ENCODE data around the gene VPS52. TPM values are rescaled to one million over a fixed set of nuclear protein-coding genes. Genes with fewer than 3 reads are reported as not detected.

The VPS52 gene
- total RNA-seq, 2 experiments from 2014 or later = 50.4 to 73.5 TPM

DNA sequence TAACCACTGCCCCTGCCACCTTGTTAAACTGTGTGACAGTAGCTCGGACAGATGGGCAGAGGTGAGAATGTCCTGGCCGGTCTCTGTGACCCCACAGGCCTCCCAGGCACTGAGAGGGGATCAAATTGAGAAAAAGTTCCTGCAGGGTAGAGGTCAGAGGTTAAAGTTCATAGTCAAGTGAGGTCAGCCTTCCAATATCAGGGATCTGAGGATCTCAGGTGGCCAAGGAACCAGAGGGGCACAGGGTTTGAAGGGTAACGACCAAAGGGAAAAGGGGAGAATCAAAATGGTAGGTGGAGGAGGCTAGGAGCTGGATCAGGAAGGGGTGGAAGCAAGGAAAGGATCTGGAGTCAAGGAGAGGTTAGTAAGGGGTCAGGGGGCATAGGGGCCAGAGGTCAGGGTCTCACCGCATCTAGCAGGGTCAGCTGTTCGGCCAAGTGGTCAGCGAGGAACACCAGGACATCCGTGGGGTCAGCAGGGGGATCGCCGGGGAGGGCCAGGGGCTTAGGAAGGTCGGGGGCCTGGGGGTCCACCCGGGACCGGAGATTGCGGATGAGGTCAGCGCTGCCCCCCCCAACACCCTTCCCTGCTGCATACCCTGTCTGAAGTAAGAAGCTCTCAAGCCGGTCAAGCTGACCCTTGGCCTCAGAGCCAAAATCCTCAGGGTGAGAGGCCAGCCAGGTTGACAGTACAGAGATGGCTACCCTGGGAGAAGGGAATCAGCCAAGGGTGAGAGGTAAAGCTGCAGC is 24.1 kb upstream of the VPS52 start:
- ChIA-PET POLR2A (no interaction called here), CTCF (ENCODE audit: unreplicated experiment) (no interaction called here)
- no peak overlapping the region for H3K4me3 ChIP-seq (ENCODE audit: low read depth, low read length, poor library complexity, severe bottlenecking)
- intact Hi-C loops (cut with micrococcal nuclease; ENCODE audit: unreplicated experiment) = loop anchor here (5.0 kb wide), 1 partner anchor 97 kb away; the partner anchor contains the start of gene KIFC1
- no peak overlapping the region for H2AFZ ChIP-seq (ENCODE audit: low read length)
- H3K9me3 ChIP-seq (ENCODE audit: low read length) = no peaks in the 10 kb centered on the region
- H3K9me2 ChIP-seq (ENCODE audit: insufficient read depth, low read length) = no peaks in the 10 kb centered on the region
- no peak overlapping the region for H3K4me2 ChIP-seq (ENCODE audit: low read length)
- DNase-seq (ENCODE audit: low spot score) = no peak
- BruUV-seq (replicated peaks) = no TSS peak
- H3K27ac ChIP-seq (ENCODE audit: low read depth, low read length, poor library complexity, severe bottlenecking) = no peak overlapping the region
- peaks cover 3% of the 10 kb centered on the region; the same call in 1 of the 2 replicates for H3K79me2 ChIP-seq (ENCODE audit: insufficient read depth, low read depth, low read length)
- H3K4me1 ChIP-seq (ENCODE audit: insufficient read depth, low read length, poor library complexity, severe bottlenecking) = peaks cover 29% of the 10 kb centered on the region
- peaks cover 61% of the 10 kb centered on the region for H3K36me3 ChIP-seq (ENCODE audit: insufficient read depth, low read length)
- TF ChIP-seq CTCF (conservative IDR thresholded peaks at IDR 0.05; ENCODE audit: low read length) = no peak
- no peak for TF ChIP-seq EZH2phosphoT487 (IDR thresholded peaks at IDR 0.05; ENCODE audit: borderline replicate concordance, low read depth, low read length)
- no peaks in the 10 kb centered on the region for H4K20me1 ChIP-seq (ENCODE audit: insufficient read depth, low read length)

GRCh38 chr6:33294086-33294823 is 22.6 kb upstream of the VPS52 start:
- DNase-seq (ENCODE audit: low spot score) = no peak
- peaks cover 57% of the 10 kb centered on the region for H3K36me3 ChIP-seq (ENCODE audit: insufficient read depth, low read length)
- CTCF ChIA-PET (ENCODE audit: unreplicated experiment) = no interaction called here
- POLR2A ChIA-PET = interaction anchor here (0.6 kb wide), 1 partner anchor 39 kb away, joined by 4 read pairs; no protein-coding TSS in a partner anchor
- H2AFZ ChIP-seq (ENCODE audit: low read length) = no peak overlapping the region
- intact Hi-C loops (cut with micrococcal nuclease; ENCODE audit: unreplicated experiment) = no loop called here
- H3K4me2 ChIP-seq (ENCODE audit: low read length) = no peak overlapping the region
- TF ChIP-seq CTCF (conservative IDR thresholded peaks at IDR 0.05; ENCODE audit: low read length) (no peak), EZH2phosphoT487 (IDR thresholded peaks at IDR 0.05; ENCODE audit: borderline replicate concordance, low read depth, low read length) (no peak)
- H3K79me2 ChIP-seq (ENCODE audit: insufficient read depth, low read depth, low read length) = peaks cover 15% of the 10 kb centered on the region; the same call in 1 of the 2 replicates
- no peaks in the 10 kb centered on the region for H3K9me3 ChIP-seq (ENCODE audit: low read length)
- BruUV-seq (replicated peaks) = no TSS peak
- H3K27ac ChIP-seq (ENCODE audit: low read depth, low read length, poor library complexity, severe bottlenecking) = no peak overlapping the region
- peaks cover 26% of the 10 kb centered on the region for H3K4me1 ChIP-seq (ENCODE audit: insufficient read depth, low read length, poor library complexity, severe bottlenecking)
- no peaks in the 10 kb centered on the region for H4K20me1 ChIP-seq (ENCODE audit: insufficient read depth, low read length)
- no peaks in the 10 kb centered on the region for H3K9me2 ChIP-seq (ENCODE audit: insufficient read depth, low read length)
- H3K4me3 ChIP-seq (ENCODE audit: low read depth, low read length, poor library complexity, severe bottlenecking) = no peak overlapping the region
